ENCODE data around the gene ZFAND6.
"Not testable (repeated sequence)": the region's sequence is repeated elsewhere in the genome, so short reads cannot be mapped to it uniquely, and the experiment has no call there.

The ZFAND6 gene

GRCh38 chr15:80140909-80141308, 81.4 kb downstream of the ZFAND6 start:
- no peak for DNase-seq (ENCODE audit: extremely low read depth in 1 of 2, low read depth in 1 of 2)

- DNase-seq (ENCODE audit: extremely low read depth in 1 of 2, low read depth in 1 of 2) = no peak
Observed at GRCh38 chr15:80141916-80142598, 82.6 kb downstream of the ZFAND6 start.

- DNase-seq (ENCODE audit: extremely low read depth in 1 of 2, low read depth in 1 of 2) = no peak
Observed at GRCh38 chr15:80142646-80143045, 83.2 kb downstream of the ZFAND6 start.

DNA sequence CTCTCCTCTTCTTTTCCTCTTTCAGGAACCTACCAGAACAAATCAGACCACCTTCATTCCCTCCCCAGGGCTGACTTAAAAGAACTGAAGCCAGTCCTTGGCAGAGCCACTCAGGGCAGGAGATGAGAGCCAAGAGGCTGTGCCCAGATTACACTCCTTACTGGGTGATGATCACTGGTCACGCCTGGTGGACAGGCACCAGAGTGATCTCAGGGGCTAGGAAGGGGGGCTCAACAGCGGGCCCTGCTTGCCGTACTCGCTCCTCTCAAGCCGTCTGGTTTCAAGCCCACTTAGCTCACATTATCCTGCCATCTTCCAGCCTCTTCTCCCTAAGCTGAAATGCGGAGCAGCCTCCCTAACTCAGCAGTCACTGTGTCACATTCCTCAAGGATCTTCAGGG, 91.7 kb downstream of the ZFAND6 start:
- no peak for DNase-seq (ENCODE audit: extremely low read depth in 1 of 2, low read depth in 1 of 2)

- DNase-seq (ENCODE audit: extremely low read depth in 1 of 2, low read depth in 1 of 2) = no peak
Observed at GRCh38 chr15:80151576-80151975, 92.1 kb downstream of the ZFAND6 start.

DNA sequence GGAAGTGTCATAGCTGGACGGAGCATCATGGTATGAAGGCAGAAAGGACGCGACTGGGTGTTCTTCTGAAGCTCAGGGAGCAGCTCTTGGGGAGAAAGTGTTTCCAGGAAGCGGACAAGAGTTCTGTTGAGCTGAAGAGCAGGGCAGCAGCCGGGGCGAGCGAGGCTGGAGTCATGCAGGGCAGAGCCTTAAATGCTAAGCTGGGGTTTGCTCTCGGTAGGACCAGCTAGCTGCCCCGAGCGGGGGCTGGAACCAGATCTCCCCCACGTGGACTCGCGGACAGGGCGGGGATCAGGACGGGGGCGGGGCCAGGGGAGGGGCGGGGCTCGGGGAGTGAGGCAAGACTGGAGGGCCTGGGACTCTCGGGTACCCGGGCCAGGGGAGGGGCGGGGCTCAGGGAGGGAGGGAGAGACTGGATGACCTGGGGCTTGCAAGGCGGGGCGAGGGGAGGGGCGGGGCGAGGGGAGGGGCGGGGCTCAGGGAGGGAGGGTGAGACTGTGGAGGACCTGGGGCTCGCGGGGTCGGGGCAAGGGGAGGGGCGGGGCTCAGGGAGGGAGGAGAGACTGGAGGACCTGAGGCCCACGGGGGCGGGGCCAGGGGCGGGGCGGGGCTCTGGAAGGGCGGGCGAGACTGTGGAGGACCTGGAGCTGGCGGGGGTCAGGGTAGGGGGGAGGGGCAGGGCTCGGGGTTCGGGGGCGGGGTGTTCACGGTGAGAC, 92.9 kb downstream of the ZFAND6 start:
- DNase-seq (ENCODE audit: extremely low read depth in 1 of 2, low read depth in 1 of 2) = peak; percentile 78 to 94

- DNase-seq (ENCODE audit: extremely low read depth in 1 of 2, low read depth in 1 of 2) = peak in 1 of 2 donors; percentile 31
Observed at GRCh38 chr15:80152896-80153876, 93.7 kb downstream of the ZFAND6 start, which contains the start of gene FAH. TSS of gene FAH (plus strand) at chr15:80152999. CDS start at chr15:80153055, 56 bp downstream.

- no peak for DNase-seq (ENCODE audit: extremely low read depth in 1 of 2, low read depth in 1 of 2)
Observed at GRCh38 chr15:80153900-80154299, 94.4 kb downstream of the ZFAND6 start.

- no peak for DNase-seq (ENCODE audit: extremely low read depth in 1 of 2, low read depth in 1 of 2)
Observed at GRCh38 chr15:80154336-80154735, 94.9 kb downstream of the ZFAND6 start.

- no peak for DNase-seq (ENCODE audit: extremely low read depth in 1 of 2, low read depth in 1 of 2)
Observed at GRCh38 chr15:80155001-80155377, 95.5 kb downstream of the ZFAND6 start.

- not testable (repeated sequence) for DNase-seq (ENCODE audit: extremely low read depth in 1 of 2, low read depth in 1 of 2)
Observed at GRCh38 chr15:80155378-80156175, 96.1 kb downstream of the ZFAND6 start.

DNA sequence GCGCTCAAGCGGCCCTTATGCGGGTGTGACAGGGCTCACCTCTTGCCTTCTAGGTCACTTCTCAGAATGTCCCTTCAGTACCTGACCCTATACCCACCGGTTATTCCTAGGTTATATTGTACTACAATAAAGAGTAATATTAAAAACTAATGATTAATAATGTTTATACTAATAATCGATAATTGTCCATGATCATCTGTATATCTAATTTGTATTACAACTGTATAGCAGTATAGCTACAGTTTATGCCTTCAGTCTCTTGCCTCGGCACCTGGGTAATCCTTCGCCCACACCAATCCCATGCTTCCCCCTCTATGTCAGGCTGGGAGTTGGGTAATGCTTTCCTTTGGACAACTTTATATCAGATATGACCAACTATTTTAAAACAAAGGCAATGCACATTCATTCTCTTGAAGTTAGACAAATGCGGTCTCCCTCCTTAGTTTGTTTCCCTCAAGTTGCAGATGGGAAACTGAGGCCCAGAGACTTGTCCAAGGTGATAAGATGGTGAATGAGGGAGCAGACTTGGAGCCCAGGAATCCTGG, 96.8 kb downstream of the ZFAND6 start:
- no peak for DNase-seq (ENCODE audit: extremely low read depth in 1 of 2, low read depth in 1 of 2)

- no peak for DNase-seq (ENCODE audit: extremely low read depth in 1 of 2, low read depth in 1 of 2)
Observed at GRCh38 chr15:80157215-80157614, 97.7 kb downstream of the ZFAND6 start.

- no peak for DNase-seq (ENCODE audit: extremely low read depth in 1 of 2, low read depth in 1 of 2)
Observed at GRCh38 chr15:80159301-80159700, 99.8 kb downstream of the ZFAND6 start.

GRCh38 chr15:80159811-80160569, 100.5 kb downstream of the ZFAND6 start:
- peak in 1 of 2 donors; percentile 8 for DNase-seq (ENCODE audit: extremely low read depth in 1 of 2, low read depth in 1 of 2)

- peak in 1 of 2 donors; percentile 43 for DNase-seq (ENCODE audit: extremely low read depth in 1 of 2, low read depth in 1 of 2)
Observed at GRCh38 chr15:80160570-80161156, 101.2 kb downstream of the ZFAND6 start.

DNA sequence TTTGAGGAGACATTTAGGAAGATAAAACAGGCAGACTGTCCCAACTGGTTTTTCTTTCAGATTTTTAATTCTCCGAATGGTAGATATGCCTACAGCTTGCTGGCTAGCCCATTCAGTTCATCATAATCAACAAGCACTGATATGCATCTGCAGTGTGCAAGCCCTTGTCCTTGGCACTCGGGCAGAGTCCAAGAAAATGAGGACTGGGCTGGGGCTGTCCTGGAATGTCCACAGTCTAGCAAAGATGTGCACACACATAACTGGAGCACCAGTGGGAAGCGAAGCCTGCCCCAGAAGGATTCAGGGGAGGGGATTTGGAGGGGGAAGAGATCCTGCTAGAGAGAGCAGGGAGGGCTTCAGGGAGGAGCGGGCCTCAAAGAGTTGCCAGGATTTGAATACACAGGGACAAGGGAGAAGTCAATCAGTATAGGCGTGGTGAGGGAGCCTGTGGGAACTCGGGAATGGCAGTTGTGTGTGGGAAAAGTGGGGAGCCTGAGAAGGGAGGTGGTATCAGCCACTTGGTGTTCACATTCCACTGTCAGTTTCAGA, 102.1 kb downstream of the ZFAND6 start:
- no peak for DNase-seq (ENCODE audit: extremely low read depth in 1 of 2, low read depth in 1 of 2)

GRCh38 chr15:80162059-80162554, 102.6 kb downstream of the ZFAND6 start:
- no peak for DNase-seq (ENCODE audit: extremely low read depth in 1 of 2, low read depth in 1 of 2)
